Ovary (tissue), 3 donors: ENCODE data around the gene ARFIP1.

Source experiments
- CTCF ChIP-seq, 3 donors: fragments of 450-650 bp in 2 of 3; fragments of 200-600 bp in 1 of 3; IDR thresholded peaks; one replicate each; pipeline versions ENCODE4 v1.5.1 to v1.8.0; 2016 to 2022; ENCODE audit warnings: antibody characterized with exemption in 3 of 3, mild to moderate bottlenecking in 1 of 3
- EP300 ChIP-seq: sonication (generic); formaldehyde crosslinking; IDR thresholded peaks from one replicate; pipeline ENCODE4 v1.6.1; 2017; ENCODE audit warnings: antibody characterized with exemption
- donor health status: DM: no; HTN: no; CAD: no.

GRCh38 chr4:152748619-152749018, 31.1 kb upstream of the ARFIP1 start:
- no peak for TF ChIP-seq CTCF (IDR thresholded peaks at IDR 0.05)
- no peak for TF ChIP-seq EP300
